Natural killer cell (primary cell): ENCODE measurements around the gene TEKT3. TPM values are rescaled to one million over a fixed set of nuclear protein-coding genes. Genes with fewer than 3 reads are reported as not detected.

Experiments
- ATAC-seq, 3 donors: fragments of 150-1000 bp in 2 of 3; fragments of 200-7000 bp in 1 of 3; cut with Tn5 transposase; 1 replicate in 1 of 3; 2 replicates in 2 of 3; pipeline ENCODE4 v1.10.0; 2021; ENCODE audit warnings: mild to moderate bottlenecking in 2 of 3, moderate library complexity in 2 of 3
- DNase-seq, 2 donors: peaks; one replicate each; pipeline versions ENCODE4 v3.0.0 to v3.0.0-alpha.2; 2013 to 2021; ENCODE audit warnings: mixed read lengths in 1 of 2
- H3K27ac ChIP-seq: one replicate; pipeline ENCODE4 v1.5.1; 2013; ENCODE audit warnings: mild to moderate bottlenecking, low read length
- H3K27me3 ChIP-seq: one replicate; pipeline ENCODE4 v1.6.1; 2013; ENCODE audit warnings: low read length; ENCODE audit not compliant: control insufficient read depth, insufficient read depth
- H3K36me3 ChIP-seq: one replicate; pipeline ENCODE4 v1.6.1; 2013; ENCODE audit warnings: low read length; ENCODE audit not compliant: control insufficient read depth, insufficient read depth
- H3K4me1 ChIP-seq: one replicate; pipeline ENCODE4 v1.6.1; 2013; ENCODE audit warnings: low read length; ENCODE audit not compliant: control insufficient read depth, insufficient read depth
- H3K4me3 ChIP-seq: one replicate; pipeline ENCODE4 v1.5.1; 2013; ENCODE audit warnings: low read length
- H3K9me3 ChIP-seq: one replicate; pipeline ENCODE4 v1.6.1; 2013; ENCODE audit warnings: low read length; ENCODE audit not compliant: control insufficient read depth, insufficient read depth
- H3K27ac Mint-ChIP-seq, 2 donors: one replicate each; pipeline ENCODE4 v1.8.0; 2022; ENCODE audit warnings: mild to moderate bottlenecking in 2 of 2, mixed read lengths in 2 of 2, moderate library complexity in 1 of 2
- H3K27me3 Mint-ChIP-seq, 2 donors: one replicate each; pipeline ENCODE4 v1.8.0; 2022; ENCODE audit warnings: low read depth in 2 of 2, mixed read lengths in 2 of 2
- H3K36me3 Mint-ChIP-seq: one replicate; pipeline ENCODE4 v1.8.0; 2022; ENCODE audit warnings: mixed read lengths
- H3K4me1 Mint-ChIP-seq, 2 donors: one replicate each; pipeline ENCODE4 v1.8.0; 2022; ENCODE audit warnings: mixed read lengths in 2 of 2
- H3K4me3 Mint-ChIP-seq: one replicate; pipeline ENCODE4 v1.8.0; 2022; ENCODE audit warnings: mild to moderate bottlenecking, moderate library complexity, mixed read lengths
- H3K9me3 Mint-ChIP-seq, 2 donors: one replicate each; pipeline ENCODE4 v1.8.0; 2022; ENCODE audit warnings: mixed read lengths in 2 of 2
- WGBS: methylation state at CpG from one replicate; pipeline ENCODE4 v1.1.7; 2013; ENCODE audit warnings: missing lambda C conversion rate; ENCODE audit not compliant: insufficient coverage; 5-methylcytosine and 5-hydroxymethylcytosine counted together
- intact Hi-C: fragments of 100-400 bp; cut with micrococcal nuclease; formaldehyde crosslinking; loops from one replicate; pipeline ENCODE4 v1.14.2; 2022
- total RNA-seq, 4 donors: library from RNA; stranded (reverse); fragments of 120-200 nt in 1 of 4; gene quantifications; one replicate each; pipeline versions ENCODE4 v1.2.3 to v1.2.4, GENCODE V29; 2013 to 2022
- TF ChIP-seq, protein P1 (sequence below): fragments of 200-600 bp; IDR thresholded peaks from one replicate; pipeline ENCODE4 v1.8.0; 2022; ENCODE audit warnings: antibody characterized with exemption

Gene TEKT3
- total RNA-seq, 3 donors from 2014 or later (not counting 1 experiment from before 2014, with no cell fraction given) = 0.39 to 1.3 (median 0.58) TPM

DNA sequence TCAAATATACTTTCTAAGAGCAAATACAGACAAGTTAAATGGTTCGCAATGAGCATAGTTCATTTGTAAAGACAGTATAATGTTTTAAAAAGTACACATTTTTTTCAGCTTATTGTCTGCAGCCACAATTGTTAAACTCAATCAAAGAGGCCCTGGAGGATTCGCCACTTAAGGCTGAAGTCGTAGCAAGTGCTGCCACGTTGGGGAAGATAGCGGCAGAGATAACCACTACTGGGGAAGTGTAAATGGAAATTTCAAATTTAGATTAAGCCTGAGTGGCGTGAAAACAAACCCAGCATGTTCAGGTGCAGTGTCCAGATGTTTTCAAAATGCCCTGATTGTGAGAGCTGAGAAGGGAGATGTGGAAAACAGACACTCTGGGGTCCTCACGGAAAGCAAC lies 84.7 kb downstream of the TEKT3 start:
- TF ChIP-seq, protein P1, sequence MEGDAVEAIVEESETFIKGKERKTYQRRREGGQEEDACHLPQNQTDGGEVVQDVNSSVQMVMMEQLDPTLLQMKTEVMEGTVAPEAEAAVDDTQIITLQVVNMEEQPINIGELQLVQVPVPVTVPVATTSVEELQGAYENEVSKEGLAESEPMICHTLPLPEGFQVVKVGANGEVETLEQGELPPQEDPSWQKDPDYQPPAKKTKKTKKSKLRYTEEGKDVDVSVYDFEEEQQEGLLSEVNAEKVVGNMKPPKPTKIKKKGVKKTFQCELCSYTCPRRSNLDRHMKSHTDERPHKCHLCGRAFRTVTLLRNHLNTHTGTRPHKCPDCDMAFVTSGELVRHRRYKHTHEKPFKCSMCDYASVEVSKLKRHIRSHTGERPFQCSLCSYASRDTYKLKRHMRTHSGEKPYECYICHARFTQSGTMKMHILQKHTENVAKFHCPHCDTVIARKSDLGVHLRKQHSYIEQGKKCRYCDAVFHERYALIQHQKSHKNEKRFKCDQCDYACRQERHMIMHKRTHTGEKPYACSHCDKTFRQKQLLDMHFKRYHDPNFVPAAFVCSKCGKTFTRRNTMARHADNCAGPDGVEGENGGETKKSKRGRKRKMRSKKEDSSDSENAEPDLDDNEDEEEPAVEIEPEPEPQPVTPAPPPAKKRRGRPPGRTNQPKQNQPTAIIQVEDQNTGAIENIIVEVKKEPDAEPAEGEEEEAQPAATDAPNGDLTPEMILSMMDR = no peak
- intact Hi-C loops = loop anchor here (10.0 kb wide), 1 partner anchor 248 kb away; no protein-coding TSS in a partner anchor
- no peak overlapping the region for H3K4me3 Mint-ChIP-seq
- H3K4me1 Mint-ChIP-seq = peaks cover 10% of the 10 kb centered on the region in 2 donors
- Histone ChIP-seq H3K9me3 (no peaks in the 10 kb centered on the region), H3K36me3 (no peaks in the 10 kb centered on the region), H3K4me1 (peaks cover 17% of the 10 kb centered on the region), H3K4me3 (no peak overlapping the region), H3K27me3 (peaks cover 8% of the 10 kb centered on the region), H3K27ac (no peak overlapping the region)
- no peaks in the 10 kb centered on the region for H3K36me3 Mint-ChIP-seq
- H3K27me3 Mint-ChIP-seq = peaks cover 36 to 56% of the 10 kb centered on the region in 2 donors
- H3K27ac Mint-ChIP-seq = no peak overlapping the region
- 29% methylated on average over 6 of the region's 7 CpGs for WGBS
- ATAC-seq = no peak
- no peak for DNase-seq
- no peaks in the 10 kb centered on the region for H3K9me3 Mint-ChIP-seq

DNA sequence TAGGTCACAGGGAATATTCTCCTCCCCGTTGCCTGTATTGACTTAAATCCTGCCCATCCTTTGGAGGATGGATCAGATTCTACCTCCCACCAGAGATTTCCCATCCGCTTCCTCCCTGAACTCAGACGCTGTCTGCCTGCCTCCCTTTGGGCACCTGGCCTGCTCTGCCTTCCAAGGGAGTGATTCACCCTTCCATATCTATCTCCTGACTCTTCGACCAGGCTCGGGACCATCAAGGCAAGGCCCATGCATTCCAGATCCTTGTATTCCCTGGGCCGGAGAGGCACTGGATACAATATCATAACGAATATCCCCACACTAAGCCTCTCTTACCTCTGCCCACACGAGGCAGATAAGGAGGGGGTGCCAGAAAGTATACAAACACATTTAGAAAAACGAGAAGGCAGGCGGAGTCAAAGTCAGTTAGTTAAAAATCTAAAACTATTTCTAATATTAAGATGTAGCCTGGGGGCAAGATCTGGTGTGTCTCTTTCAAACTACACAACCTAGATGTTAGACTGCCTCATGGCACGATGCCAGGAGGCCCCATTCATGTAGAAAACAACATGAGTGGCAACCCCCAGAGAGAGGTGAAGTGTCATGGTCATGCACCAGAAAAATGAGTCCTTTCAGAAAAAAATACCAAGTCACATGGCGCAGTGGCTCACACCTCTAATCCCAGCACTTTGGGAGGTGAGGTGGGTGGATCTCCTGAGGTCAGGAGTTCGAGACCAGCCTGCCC lies 85.5 kb downstream of the TEKT3 start:
- Mint-ChIP-seq H3K36me3 (no peaks in the 10 kb centered on the region), H3K4me3 (no peak overlapping the region), H3K27me3 (peaks cover 33 to 56% of the 10 kb centered on the region in 2 donors), H3K27ac (no peak overlapping the region), H3K4me1 (peaks cover 10% of the 10 kb centered on the region in 2 donors), H3K9me3 (no peaks in the 10 kb centered on the region)
- Histone ChIP-seq H3K27ac (no peak overlapping the region), H3K4me1 (peaks cover 11% of the 10 kb centered on the region), H3K4me3 (no peak overlapping the region), H3K36me3 (no peaks in the 10 kb centered on the region), H3K9me3 (no peaks in the 10 kb centered on the region), H3K27me3 (peaks cover under 1% of the 10 kb centered on the region)
- TF ChIP-seq, protein P1 = no peak
- DNase-seq (no peak), ATAC-seq (no peak)
- intact Hi-C loops = loop anchor here (10.0 kb wide), 1 partner anchor 249 kb away; no protein-coding TSS in a partner anchor
- 79% methylated on average over 10 of the region's 13 CpGs for WGBS

Other genes starting within 250 kb of the TEKT3 start
- 1 to 10 TPM in 1 of 3 donors, not detected in 2; 5.7 TPM for gene PMP22, start 76.3 kb downstream of the TEKT3 start, total RNA-seq
- gene CDRT4, start 126.0 kb upstream of the TEKT3 start, total RNA-seq = 10 to 100 TPM in 2 of 3 donors, 1 to 10 TPM in 1; 5.5 to 14.0 (median 11.8) TPM
- gene TVP23C, start 221.9 kb upstream of the TEKT3 start, total RNA-seq = 10 to 100 TPM; 28.2 to 45.4 (median 40.4) TPM